HG03159 (cell line): ENCODE measurements around the gene TMC5.
A peak's percentile ranks its signal among the peaks of the same experiment; 100 is the strongest.

ENCODE experiments used
- ATAC-seq: cut with Tn5 transposase; IDR thresholded peaks from one replicate; pipeline ENCODE4 v1.9.1; 2021; ENCODE audit warnings: mild to moderate bottlenecking, moderate library complexity; ENCODE audit not compliant: unreplicated experiment

TMC5 gene

DNA sequence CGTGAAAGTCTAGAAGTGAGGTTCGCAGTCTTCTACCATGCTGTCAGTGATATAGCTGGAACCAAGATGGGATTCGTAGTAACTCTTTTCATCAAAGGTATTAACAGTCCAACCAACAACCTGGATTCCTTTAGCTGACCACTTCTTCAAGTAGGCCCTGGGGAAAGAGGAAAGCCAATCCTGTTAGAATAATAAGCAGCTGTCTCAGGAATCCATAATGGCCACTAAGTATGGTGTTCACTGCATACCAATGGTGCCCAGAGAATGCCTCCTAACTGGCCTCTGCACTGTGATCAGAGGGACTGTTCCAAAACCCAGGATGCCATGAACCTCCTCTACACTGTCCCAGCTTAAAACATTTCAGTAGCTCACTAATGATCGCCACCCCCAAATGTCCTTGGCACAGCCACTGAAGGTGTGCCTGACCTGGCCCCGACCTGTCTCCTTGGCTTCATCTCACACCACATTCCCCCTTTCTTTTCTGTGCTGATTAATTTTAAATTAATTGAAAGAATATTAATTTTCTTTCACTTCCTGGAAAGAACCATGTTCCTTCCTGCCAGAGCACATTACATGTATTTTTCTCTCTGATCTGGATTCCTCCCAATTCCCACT is 85.9 kb downstream of the TMC5 start:
- ATAC-seq, result no peak

DNA sequence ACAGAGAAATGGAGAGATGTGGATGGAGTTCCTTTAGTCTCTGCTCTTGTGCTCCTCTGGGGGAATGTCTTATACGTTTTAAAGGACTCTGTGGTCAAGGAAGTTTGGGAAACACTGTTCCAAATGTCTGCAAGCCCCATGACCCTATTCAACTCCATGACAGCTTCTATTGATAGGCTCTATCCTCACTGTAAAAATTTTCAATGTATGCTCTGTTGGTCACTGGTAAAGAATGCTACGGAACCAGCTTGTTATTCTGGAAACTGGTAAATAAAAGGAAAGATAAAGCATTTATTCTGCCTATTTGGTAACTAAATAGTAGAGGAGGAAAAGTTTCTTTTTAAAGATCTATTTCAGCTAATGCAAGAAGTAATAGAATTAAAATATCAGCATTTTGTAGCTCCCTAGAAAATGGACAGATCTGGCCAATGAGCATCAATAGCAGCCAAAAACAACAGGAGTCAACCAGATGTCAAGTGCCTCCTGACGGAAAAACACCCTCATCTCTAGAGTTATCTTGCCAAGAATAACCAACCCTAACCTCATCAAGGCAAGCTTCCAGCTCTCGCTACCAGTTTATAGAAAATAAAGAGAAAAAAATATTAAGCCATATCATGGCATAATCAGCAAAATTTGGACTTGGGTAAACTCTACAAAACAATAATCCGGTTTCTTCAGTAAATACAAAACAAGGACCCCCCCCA is 88.1 kb downstream of the TMC5 start:
- ATAC-seq, result no peak

- ATAC-seq, result no peak
Measured at GRCh38 chr16:19506965-19507364, 89.3 kb downstream of the TMC5 start.

DNA sequence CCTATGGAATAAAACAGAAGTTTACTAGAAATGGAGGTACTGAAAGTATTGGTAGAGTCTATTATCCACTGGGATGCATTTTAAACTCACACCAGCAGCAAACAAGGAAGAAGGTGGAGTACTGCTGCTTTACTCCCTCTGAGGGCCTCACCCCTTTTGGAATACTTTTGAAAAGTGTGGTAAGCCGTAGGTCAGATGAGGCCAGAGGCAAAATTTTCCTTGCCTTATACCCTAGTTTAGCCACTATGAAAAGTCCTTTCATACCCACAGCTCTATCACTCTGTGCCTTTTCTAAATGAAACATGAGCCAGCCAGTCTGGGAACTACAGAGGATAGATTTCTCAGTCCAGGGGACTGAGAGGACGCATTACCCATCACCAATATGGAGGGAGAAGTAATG is 90.2 kb downstream of the TMC5 start:
- no peak for ATAC-seq

DNA sequence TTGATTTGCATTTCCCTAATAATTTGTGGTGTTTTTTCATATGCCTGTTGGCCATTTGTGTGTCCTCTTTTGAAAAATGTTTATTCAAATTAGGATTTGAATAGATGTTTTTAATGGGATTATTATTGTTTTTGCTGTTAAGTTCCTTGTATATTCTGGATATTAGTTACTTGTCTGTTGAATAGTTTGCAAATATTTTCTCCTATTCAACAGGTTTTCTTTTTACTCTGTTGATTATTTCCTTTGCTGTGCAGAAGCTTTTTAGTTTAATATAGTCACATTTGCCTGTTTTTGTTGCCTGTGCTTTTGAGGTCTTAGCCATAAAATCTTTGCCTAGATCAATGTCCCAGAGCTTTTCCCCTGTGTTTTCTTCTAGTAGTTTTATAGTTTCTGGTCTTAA is 94.6 kb downstream of the TMC5 start:
- ATAC-seq, result no peak

GRCh38 chr16:19513377-19514053 is 95.8 kb downstream of the TMC5 start:
- no peak for ATAC-seq

GRCh38 chr16:19515757-19516156 is 98.1 kb downstream of the TMC5 start:
- no peak for ATAC-seq

DNA sequence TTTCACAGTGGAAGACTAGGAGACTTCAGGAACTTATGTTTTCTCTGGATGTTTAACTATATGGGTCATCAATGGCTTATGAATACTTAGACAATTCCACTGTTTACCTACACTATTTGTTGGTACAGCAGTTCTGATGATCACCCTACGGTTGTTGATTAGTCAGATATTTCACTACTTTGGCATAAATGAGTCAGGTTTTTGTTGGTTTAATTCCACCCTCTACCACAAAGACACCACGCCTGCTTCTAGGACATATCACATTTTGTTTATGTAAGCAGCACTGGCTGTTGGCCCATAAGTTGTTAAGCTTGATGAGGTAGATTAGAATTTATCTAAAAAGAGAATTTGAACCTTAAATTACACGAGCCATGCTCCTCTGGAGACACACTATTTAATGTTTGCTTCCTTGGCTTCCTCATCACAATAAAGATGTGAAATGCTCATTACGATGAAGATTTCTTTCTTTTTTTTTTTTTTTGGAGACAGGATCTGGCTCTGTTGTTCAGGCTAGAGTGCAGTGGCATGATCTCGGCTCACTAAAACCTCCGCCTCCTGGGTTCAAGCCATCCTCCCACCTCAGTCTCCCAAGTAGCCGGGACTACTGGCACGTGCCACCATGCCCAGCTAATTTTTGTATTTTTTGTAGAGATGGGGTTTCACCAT is 99.9 kb downstream of the TMC5 start:
- no peak for ATAC-seq

DNA sequence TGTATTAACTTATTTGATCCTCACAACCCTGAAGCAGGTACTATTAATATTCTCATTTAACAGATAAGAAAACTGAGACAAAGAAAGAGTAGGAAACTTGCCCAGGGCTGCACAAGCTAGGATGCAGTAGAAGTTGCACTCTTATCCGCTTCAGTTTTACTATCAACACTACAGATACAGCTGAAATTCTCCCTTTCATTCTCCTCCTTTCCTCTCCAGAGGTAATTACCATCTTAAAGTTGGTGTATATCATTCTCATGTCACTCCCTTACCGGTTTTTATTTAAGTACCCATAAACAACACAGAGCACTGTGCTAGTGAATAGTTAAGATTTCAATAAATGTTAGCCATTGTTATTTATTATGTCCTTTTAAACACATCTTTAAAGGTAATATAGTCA is 100.7 kb downstream of the TMC5 start:
- no peak for ATAC-seq

- no peak for ATAC-seq
Measured at GRCh38 chr16:19520861-19521331, 103.2 kb downstream of the TMC5 start.

DNA sequence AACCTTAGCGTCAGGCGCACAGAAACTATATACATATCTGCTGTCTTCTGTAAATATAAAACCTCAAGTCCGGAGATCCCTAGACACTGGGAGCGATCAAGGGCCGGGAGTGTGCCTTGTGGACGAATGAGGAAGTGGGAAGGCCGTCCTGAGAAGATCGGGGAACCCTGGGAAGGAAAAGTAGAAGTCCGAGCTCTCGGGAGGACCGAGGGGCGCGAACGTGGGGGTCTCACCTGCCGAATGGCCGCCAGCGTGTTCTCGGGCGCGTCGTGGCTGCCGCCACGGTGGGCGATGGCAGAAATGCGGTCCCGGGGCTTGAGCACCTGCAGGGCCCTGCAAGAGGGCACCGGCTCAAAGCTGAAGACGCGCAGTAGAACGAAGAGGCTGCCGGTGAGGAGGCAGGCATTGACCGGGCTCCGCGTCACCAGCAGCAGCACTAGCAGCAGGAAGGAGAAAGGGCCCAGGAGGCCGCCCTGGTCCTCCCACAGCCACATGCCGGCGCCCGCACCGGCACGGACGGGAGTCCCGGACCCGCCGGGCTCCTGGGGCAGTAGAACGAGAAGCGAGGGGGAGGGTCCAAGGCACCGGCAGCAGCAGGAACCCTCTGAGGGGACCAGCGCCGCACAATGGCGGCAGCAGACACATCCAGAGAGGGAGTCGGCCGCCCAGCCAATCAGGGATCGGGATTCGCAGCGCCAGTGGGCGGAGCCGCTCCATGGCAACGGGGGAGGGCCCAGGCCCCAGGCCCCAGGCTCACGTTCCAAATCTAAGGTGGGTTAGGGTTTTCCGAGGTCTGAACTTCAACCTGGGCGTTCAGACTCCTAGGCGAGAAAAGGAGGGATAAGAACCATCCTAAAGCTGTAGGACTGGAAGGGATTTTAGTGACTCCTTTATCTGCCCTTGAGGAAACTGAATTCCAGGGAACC is 104.1 kb downstream of the TMC5 start, which contains the start of gene GDE1:
Gene GDE1 (minus strand): TSS at position 628 of the 926 bp plus-strand sequence. CDS start 134 bp downstream, at position 494.
- peak; percentile 69 for ATAC-seq

- ATAC-seq, result no peak
Measured at GRCh38 chr16:19522397-19522732, 104.7 kb downstream of the TMC5 start.

DNA sequence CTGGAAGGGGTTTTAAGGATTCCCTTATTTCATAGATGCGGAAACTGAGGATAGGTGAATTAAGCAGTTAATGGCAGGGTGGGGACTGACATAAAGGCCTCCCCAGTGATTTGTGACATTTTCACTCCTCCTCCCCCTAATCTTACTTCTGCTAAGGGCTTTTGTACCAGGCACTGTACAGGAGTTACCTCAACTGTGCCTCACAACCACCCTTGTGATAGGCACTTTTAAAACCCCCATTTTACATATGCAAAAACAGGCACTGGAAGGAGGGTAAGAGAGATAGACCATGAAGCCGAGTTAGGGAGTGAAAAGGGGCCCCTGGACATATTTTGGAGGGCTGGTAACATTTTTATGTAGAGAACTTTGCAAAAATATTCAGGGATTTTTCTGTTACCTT is 105.1 kb downstream of the TMC5 start:
- no peak for ATAC-seq

DNA sequence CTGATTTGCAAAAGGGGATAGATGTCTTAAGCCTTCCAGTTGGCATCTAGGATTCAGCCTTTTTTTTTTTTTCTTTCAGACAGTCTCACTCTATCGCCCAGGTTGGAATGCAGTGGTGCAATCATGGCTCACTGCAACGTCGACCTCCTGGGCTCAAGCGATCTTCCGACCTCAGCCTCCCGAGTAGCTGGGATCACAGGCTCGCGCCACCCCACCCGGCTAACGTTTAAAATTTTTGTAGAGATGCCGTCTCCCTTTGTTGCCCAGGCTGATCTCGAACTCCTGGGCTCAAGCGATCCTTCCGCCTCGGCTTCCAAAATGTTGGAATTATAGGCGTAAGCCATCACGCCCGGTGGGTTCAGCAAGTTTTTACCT is 105.5 kb downstream of the TMC5 start:
- no peak for ATAC-seq

GRCh38 chr16:19523559-19524355 is 106.1 kb downstream of the TMC5 start, which contains the start of gene CCP110:
CCP110 (plus strand) TSS chr16:19523942; CDS start chr16:19527882, 3,940 bp downstream.
- ATAC-seq, result peak; percentile 78

- ATAC-seq, result no peak
Measured at GRCh38 chr16:19524356-19524615, 106.6 kb downstream of the TMC5 start.

DNA sequence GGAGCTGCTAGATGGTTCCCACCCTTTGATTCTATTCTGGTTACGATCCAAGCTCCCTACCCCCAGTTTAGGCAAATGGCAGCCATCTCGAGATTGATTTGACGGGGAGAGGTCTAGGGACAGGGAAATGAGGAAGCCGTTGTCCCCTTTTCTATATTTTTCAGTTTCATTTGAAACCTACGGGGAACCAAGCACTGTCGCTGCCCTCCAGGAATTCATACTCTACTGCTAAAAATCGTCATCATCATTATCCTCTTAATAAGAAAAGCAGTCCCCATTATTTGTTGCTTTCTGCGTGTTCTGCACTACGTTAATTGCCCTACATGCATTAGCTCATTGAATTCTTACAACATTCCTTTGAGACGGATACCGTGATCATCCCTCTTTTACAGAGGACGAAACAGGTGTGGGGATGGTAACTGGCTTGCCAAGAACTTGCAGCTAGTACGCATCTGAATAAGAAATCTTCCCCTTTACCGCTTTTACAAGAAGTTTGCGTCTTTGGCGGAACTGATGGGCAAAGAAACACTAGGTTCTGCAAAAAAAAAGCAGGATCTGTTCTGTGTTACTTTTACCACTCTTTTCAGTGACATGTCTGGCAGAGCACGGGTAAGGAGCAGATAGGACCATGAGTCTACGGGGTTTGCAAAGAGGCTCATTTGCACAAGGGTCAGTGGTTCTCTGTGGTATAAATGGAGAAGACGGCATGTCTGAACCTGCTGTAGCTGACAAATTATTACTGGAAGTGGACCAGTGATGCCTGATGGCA is 107.1 kb downstream of the TMC5 start:
- no peak for ATAC-seq

GRCh38 chr16:19525385-19525723 is 107.7 kb downstream of the TMC5 start:
- ATAC-seq, result no peak

DNA sequence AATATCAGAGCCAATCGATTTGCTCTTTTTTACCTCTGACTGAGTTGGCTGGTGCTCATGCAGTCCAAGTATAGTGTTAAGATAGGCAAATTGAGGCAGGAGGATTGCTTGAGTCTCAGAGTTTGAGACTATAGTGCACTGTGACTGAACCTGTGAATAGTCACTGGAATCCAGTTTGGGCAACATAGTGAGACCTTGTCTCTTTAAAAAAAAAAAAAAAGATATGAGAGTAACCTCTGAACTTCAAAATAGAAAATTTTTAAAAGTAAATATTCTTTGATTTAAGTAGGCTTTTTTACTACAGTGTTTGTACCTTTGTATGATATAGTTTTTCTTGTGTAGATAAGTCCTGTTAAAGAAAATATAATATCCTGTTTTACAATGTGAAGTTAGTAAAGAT is 109.5 kb downstream of the TMC5 start:
- ATAC-seq, result no peak
